NCI-H2081 (cell line): ENCODE results near the gene RAI2.
A peak's percentile ranks its signal among the peaks of the same experiment; 100 is the strongest.

Experiments
- DNase-seq, 2 experiments: peaks; one replicate each; lab custom pipeline; 2025; lab: John Stamatoyannopoulos, UW

Gene RAI2

GRCh38 chrX:17829566-17829965 lies 31.5 kb downstream of the RAI2 start:
- no peak for DNase-seq

GRCh38 chrX:17828171-17828570 lies 32.9 kb downstream of the RAI2 start:
- DNase-seq = no peak

GRCh38 chrX:17826609-17827496 lies 34.2 kb downstream of the RAI2 start:
- no peak for DNase-seq

- no peak for DNase-seq
These were observed 36.1 kb downstream of the RAI2 start for GRCh38 chrX:17824980-17825379.

GRCh38 chrX:17822351-17822750 lies 38.7 kb downstream of the RAI2 start:
- no peak for DNase-seq

- DNase-seq = no peak
These were observed 41.0 kb downstream of the RAI2 start for GRCh38 chrX:17820100-17820499.

- no peak for DNase-seq
These were observed 42.4 kb downstream of the RAI2 start for GRCh38 chrX:17818726-17819125.

- peak in 1 of 2 experiments; percentile 15 for DNase-seq
These were observed 43.8 kb downstream of the RAI2 start for GRCh38 chrX:17817251-17817650.

GRCh38 chrX:17814557-17814956 lies 46.5 kb downstream of the RAI2 start:
- no peak for DNase-seq

GRCh38 chrX:17814059-17814458 lies 47.0 kb downstream of the RAI2 start:
- DNase-seq = no peak

- DNase-seq = no peak
These were observed 47.8 kb downstream of the RAI2 start for GRCh38 chrX:17813277-17813676.

- peak; percentile 16 to 30 for DNase-seq
These were observed 48.3 kb downstream of the RAI2 start for GRCh38 chrX:17812763-17813162.

GRCh38 chrX:17809984-17810383 lies 51.1 kb downstream of the RAI2 start:
- no peak for DNase-seq

GRCh38 chrX:17809273-17809672 lies 51.8 kb downstream of the RAI2 start:
- no peak for DNase-seq

GRCh38 chrX:17805120-17805519 lies 56.0 kb downstream of the RAI2 start:
- no peak for DNase-seq

- DNase-seq = no peak
These were observed 57.6 kb downstream of the RAI2 start for GRCh38 chrX:17803449-17803848.

- DNase-seq = no peak
These were observed 58.3 kb downstream of the RAI2 start for GRCh38 chrX:17802756-17803155.

GRCh38 chrX:17801431-17801830 lies 59.7 kb downstream of the RAI2 start:
- DNase-seq = no peak

- no peak for DNase-seq
These were observed 62.2 kb downstream of the RAI2 start for GRCh38 chrX:17798921-17799320.

GRCh38 chrX:17792826-17793225 lies 68.3 kb downstream of the RAI2 start:
- DNase-seq = no peak

GRCh38 chrX:17788956-17789562 lies 72.0 kb downstream of the RAI2 start:
- DNase-seq = no peak

GRCh38 chrX:17788439-17788838 lies 72.7 kb downstream of the RAI2 start:
- peak; percentile 25 to 27 for DNase-seq

GRCh38 chrX:17787557-17787956 lies 73.5 kb downstream of the RAI2 start:
- DNase-seq = no peak
